ENCODE data around the gene KLHL17. TPM values are rescaled to one million over a fixed set of nuclear protein-coding genes. Genes with fewer than 3 reads are reported as not detected.

Gene KLHL17
- total and polyA plus RNA-seq, 10 of the 15 experiments (the other 5 are each of a cell fraction or from before 2014, with no cell fraction given) = 0.03 to 30.6 (median 5.3) TPM

GRCh38 chr1:941588-942383, 18.6 kb upstream of the KLHL17 start (continued):
- TF ChIP-seq, protein P1, sequence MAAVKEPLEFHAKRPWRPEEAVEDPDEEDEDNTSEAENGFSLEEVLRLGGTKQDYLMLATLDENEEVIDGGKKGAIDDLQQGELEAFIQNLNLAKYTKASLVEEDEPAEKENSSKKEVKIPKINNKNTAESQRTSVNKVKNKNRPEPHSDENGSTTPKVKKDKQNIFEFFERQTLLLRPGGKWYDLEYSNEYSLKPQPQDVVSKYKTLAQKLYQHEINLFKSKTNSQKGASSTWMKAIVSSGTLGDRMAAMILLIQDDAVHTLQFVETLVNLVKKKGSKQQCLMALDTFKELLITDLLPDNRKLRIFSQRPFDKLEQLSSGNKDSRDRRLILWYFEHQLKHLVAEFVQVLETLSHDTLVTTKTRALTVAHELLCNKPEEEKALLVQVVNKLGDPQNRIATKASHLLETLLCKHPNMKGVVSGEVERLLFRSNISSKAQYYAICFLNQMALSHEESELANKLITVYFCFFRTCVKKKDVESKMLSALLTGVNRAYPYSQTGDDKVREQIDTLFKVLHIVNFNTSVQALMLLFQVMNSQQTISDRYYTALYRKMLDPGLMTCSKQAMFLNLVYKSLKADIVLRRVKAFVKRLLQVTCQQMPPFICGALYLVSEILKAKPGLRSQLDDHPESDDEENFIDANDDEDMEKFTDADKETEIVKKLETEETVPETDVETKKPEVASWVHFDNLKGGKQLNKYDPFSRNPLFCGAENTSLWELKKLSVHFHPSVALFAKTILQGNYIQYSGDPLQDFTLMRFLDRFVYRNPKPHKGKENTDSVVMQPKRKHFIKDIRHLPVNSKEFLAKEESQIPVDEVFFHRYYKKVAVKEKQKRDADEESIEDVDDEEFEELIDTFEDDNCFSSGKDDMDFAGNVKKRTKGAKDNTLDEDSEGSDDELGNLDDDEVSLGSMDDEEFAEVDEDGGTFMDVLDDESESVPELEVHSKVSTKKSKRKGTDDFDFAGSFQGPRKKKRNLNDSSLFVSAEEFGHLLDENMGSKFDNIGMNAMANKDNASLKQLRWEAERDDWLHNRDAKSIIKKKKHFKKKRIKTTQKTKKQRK (IDR thresholded peaks at IDR 0.05; ENCODE audit: low read depth, low read length) = no peak
- TF ChIP-seq PKNOX1 (IDR thresholded peaks at IDR 0.05) = no peak
- TF ChIP-seq RBBP5 (conservative IDR thresholded peaks at IDR 0.05) = no peak
- no peak for TF ChIP-seq RCOR1 (conservative IDR thresholded peaks at IDR 0.05; ENCODE audit: low read depth, low read length)
- no peak for TF ChIP-seq CHD2 (IDR thresholded peaks at IDR 0.05; ENCODE audit: borderline replicate concordance, low read depth, low read length)
- TF ChIP-seq EGR1 (IDR thresholded peaks at IDR 0.05; ENCODE audit: borderline replicate concordance in 1 of 2, low read depth in 2 of 2, low read length in 2 of 2) = peak in 1 of 2 experiments; percentile 78; a peak in 1 of 3 replicates
- no peak for TF ChIP-seq NFYB (IDR thresholded peaks at IDR 0.05; ENCODE audit: insufficient read depth, low read depth, low read length)
- no peak for TF ChIP-seq SMC3 (IDR thresholded peaks at IDR 0.05; ENCODE audit: borderline replicate concordance, low read length)
- TF ChIP-seq WRNIP1 (IDR thresholded peaks at IDR 0.05; ENCODE audit: borderline replicate concordance, low read depth, low read length) = no peak
- TF ChIP-seq SMAD1 (IDR thresholded peaks at IDR 0.05; ENCODE audit: low read depth, partially characterized antibody) = no peak
- TF ChIP-seq ELK1 (IDR thresholded peaks at IDR 0.05; ENCODE audit: low read depth, low read length) = no peak
- TF ChIP-seq POLR2AphosphoS5 (IDR thresholded peaks at IDR 0.05; ENCODE audit: low read length) = no peak
- no peak for TF ChIP-seq SIX5 (IDR thresholded peaks at IDR 0.05; ENCODE audit: low read depth, low read length, severe bottlenecking)
- TF ChIP-seq CREB1 (IDR thresholded peaks at IDR 0.05; ENCODE audit: low read depth) = no peak
- no peak for TF ChIP-seq RAD51 (IDR thresholded peaks at IDR 0.05)
- TF ChIP-seq POU2F2 (IDR thresholded peaks at IDR 0.05; ENCODE audit: borderline replicate concordance, low read depth, low read length) = no peak
- TF ChIP-seq ZNF24 (IDR thresholded peaks at IDR 0.05) = no peak
- no peak for TF ChIP-seq BMI1 (IDR thresholded peaks at IDR 0.05; ENCODE audit: borderline replicate concordance)
- no peak for TF ChIP-seq EZH2 (IDR thresholded peaks at IDR 0.05; ENCODE audit: borderline replicate concordance, control insufficient read depth, low read depth, low read length)
- peak; percentile 44; the same call in 1 of the 2 replicates for TF ChIP-seq DPF2 (IDR thresholded peaks at IDR 0.05)
- no peak for TF ChIP-seq ZNF217 (IDR thresholded peaks at IDR 0.05)
